Fibroblast of skin of back (primary cell): ENCODE measurements around the gene PADI2.

Source experiments
- DNase-seq: peaks from one replicate; pipeline ENCODE4 v3.0.0-alpha.2; 2013

The PADI2 gene

DNA sequence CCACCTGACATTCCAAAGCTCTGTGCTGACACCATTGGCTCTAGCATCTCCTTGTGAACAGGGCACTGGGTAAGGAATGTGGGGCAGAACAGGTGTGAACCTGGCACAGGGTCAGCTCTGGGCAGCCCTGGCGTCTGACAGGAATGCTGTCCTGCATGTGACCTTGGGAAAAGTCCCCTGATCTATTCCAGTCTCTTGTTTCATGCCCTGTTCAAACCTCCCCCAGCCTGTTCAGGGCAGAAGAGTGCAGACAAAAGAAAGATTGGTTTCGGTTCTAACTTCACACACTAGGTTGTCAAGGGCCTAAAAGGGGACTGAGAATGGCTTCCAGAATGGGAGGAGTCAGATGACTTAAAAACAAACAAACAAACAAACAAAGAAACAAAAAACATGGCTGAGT lies 37.8 kb downstream of the PADI2 start:
- no peak for DNase-seq

DNA sequence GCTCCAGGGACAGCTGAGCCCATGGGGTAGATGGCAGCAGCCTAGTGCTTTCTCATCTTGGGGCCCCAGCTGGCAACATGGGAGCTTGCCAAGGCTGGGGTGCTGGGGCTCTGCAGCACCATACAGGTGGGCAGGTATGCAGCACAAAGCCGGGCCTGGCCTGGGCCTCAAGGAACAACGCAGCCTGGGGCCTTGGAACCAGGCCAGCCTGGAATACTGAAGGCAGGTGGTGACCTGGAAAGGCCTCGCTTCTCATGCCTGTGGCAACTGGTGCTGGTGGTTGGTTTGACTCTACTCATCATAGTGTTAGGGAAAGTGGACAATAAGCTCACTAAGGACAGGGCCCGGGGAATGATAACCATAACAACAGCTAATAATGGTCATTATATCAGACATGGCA lies 38.4 kb downstream of the PADI2 start:
- DNase-seq, result no peak

DNA sequence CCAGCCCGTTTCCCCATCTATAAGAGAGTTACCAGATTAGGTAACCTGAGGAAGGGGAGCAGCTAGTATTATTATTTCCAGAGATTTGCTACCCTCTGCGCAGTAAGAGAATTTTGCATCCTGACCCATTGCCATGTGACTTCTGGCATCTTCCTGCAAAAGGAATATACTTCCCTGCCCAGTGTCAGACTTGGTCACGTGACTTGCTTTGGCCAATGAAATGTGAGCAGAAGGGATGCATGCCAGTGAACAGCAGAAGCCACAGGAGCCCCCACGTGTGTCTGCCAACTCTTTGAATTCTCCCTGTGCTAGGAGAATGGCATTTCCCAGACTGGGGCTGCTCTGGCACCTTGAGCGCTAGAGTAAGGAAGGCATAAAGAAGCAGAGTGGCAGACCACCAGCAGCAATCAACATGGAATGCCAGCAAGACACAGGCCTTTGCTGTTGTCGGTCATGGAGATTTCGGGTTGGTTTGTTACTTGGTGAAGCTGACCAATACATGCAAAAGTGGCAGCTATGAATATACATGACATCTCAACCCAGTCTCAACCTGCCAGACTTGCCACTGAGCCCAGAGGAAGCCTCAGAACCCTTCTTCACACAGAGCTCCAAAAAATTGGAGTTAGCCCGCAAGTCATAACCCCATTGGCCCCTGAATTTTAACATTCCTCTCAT lies 39.0 kb downstream of the PADI2 start:
- DNase-seq, result no peak

DNA sequence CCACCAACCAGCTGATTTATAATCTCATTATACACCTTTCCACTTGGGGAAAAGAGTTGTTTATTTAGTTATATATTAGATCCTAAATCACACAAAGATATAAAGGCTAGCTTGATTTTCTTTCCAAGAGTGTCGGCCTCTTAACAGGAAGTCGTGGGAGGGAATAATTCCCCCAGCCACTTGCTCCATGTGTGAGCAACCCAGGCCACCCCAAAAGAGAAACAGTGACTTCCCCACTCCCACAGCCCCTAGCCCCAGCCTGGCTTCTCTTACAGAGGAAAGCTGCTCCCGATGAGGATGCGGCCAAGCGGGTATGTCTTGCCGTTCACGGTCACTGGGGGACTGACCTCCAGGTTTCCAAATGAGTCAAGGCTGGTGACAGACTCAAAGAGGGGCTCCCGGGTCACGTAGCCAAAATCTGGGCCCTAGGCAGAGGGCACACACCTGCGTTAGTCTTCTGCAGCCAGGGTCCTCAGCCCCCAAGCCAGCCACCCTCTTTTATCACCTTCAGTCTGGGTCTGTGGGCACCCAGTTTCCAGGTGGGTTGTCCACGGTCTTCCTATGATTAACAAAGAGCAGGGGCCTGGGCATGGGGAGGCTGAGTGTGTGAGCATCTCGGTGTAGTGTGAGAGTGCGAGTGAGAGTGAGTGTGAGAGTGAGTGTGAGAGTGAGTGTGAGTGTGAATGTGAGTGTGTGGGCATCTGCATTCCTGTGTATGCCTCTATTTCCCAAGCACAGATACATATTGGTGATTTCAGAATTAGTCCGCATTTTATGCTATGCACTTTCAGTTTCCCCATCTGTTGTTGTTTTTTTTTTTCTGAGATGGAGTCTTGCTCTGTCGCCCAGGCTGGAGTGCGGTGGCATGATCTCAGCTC lies 40.0 kb downstream of the PADI2 start:
- DNase-seq, result no peak

DNA sequence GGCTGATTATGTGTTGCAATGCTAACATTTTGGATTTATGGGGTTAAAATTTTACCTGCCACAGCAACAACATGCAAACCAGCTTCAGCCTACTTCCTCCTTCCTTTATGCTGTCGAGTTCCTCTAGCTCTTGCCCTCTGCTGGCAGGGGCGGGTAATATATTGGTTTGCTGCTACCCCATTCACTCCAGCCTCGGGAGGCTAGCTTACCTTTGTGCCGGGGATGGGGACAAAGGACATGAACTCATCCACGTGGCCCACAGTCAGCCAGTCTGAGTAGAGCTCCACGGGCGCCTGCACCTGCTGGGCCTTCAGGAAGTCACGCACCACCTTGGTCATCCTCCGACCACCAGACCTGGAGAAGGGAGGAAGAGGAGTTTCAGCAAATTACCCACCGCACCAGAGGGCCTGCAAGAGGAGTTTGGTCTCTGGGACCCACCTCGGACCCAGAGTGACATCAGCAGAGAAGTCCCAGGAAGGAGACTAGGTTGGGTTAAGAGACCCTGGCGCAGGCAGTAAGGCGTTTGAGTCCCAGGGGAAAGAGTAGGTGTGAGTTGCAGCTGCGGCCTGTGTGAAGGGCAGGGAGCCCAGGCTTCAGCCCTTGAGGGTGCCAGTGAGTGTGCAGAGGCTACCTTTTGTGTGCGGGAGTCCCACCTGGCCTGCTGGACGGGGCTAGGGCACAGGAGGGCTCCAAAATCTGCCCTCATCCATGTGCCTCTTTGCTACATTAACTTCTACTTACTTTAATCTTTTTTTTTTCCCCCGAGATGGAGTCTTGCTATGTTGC lies 43.6 kb downstream of the PADI2 start:
- peak; percentile 12 for DNase-seq

DNA sequence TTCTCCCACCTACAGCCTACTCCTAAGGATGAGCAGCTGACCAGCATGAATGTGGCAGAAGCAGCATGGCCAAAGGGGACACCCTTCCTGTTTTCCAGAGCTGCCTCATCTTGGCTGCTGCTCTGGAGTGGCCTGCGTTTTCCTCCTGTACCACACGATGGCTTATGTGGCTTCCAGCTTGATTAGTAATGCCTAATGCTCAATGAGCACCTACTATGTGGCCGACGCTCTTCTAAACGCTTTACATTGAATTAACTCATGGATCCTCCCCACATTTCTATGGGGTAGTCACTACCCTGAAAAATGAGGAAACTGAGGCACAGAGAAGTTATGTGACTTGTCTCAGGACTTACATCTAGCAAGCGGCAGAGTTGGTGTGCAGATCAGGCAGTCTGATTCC lies 47.5 kb downstream of the PADI2 start:
- no peak for DNase-seq

DNA sequence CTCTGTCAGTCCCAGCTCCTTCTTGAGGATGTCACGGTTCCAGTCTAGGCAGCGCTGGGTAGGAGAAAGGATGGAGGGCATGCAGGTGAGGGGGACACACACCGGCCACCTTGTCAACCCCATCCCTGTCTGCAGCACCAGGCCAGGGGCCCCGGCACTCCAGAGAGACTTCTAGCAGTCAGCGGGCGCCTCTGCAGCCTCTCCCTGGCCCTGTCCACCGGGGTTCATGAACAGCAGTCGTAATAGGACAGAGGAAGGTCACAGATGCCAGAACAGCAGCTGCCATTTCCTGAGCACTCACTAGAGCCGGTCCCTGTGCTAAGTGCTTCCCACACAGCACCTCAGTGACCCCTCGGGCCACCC lies 49.1 kb downstream of the PADI2 start:
- no peak for DNase-seq

DNA sequence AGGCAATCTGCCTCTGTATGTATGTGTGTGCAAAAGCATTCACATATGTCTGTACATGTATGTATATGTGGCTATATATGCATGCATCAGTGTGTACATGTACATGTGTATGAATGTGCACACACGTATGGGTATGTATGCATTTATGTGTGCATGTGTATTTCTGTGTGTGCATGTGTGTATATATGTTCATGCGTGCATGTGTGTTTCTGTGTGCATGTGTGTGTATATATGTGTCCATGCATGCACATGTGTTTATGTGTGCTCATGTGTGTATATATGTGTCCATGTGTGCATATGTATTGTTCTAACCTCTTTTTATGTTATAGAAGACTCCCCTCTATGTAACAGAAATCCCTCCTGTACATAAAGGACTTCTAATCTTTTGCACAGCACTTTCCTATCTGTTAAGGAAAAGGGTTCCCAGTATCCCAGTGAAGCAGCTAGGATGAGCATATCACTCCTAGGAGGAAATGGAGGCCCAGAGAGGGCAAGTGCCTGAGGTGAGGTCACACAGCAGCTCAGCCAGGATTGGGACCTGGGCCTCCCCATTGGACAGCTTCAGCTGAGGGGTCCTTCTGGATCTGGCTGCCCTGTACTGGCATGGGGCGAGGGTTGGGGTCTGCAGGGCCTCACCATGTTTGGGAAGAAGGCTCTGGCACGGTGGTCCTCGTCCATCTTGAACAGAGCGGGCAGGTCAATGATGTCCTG lies 49.6 kb downstream of the PADI2 start:
- DNase-seq, result no peak

DNA sequence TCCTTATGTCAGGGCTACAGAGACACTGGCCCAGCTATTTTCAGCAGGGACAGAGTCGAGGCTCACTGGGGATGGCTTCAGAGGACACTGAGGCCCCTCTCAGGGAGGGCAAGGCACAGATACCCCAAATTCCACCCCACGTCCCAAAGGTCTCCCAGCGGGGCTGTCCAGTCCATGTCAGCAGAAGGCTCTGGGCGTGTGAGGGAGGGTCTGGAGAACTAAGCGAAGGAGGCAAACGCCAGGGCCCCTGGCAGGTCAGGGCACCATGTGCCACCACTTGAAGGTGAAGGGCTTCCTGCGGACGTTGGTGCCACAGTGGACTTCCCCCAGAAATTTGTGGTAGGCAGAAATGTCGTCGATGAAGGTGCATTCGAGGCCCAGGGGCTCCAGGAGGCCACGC lies 50.5 kb downstream of the PADI2 start:
- no peak for DNase-seq

DNA sequence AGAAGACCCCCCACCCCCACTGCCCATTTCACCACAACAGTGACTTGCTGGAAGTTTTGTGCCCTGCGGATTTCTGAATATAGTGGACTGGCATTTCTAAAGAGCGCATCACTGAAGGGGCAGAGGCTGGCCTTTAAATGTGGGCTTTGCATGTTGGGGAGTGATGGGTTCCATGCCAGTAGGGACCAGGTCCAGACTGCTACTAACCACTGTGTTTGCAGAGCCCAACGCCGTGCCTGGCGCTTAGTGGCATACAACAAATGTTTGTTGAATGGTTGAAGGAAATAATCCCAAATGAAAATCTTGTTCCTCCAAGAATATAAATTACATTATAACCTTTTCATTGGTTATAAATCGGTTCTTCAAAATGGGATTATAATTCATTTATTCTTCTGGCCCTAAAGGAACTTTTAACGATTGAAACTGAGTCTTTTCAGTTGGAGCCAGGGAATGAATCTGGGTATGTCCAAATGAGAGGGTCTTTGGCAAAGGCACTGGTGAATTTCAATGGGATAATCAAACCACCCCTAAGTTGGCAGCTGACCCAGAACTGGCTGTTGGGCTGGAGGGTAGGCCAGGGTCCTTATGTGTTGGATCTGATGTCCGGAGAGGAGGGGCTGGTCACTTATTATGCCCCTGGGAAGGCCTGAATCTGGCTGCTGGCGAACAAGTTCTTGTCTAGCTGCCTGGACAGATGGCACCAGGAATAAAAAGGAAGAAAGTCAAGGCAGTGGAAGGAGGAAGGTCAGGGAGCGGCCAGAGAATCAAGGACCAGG lies 51.6 kb downstream of the PADI2 start:
- no peak for DNase-seq

DNA sequence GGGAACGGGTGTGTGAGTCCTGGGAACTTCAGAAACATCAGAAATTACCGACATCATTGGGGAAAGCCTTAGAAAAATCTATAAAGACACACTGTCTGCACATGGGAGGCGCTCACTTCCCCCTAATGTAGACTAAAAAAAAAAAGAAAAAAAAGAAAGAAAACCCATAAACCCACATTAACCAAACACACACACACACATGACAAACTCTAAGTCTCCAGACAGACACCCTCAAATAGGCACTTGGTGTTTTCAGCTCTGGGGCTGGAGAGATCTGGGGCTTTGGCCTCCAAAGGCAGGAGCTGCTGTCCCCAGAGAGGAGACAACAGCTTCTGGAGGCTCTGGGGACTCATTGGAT lies 52.2 kb downstream of the PADI2 start:
- DNase-seq, result no peak

DNA sequence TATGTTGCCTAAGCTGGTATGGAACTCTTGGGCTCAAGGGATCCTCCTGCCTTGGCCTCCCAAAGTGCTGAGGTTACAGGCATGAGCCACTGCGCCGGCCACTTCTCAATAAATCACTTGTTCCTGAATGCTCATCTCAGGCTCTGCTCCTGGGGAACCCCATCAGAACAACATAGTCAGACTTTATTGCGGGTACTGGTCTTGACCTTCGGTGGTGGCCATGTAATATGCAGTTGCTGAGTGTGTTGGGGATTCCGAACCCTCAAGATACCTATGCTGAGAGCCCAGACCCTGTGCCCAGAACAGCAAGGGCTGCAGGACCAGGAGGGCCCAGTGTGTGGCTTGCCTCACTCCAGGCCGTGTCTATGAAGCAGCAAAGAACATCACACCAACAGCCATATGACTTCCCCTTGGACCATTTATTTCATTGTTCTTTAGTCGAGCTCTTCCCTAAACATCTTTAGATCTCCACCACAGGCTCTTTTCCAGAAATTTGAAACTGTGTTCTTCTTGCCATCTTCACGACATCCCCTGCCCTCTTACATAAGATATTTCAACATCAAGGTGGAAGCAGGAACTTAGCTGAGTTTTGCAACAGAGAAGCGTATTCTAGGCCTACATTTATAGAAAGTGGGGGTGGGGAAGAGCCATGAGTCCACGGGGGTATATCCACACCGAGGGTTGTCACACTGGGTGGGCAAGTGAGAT lies 52.7 kb downstream of the PADI2 start:
- DNase-seq, result no peak

DNA sequence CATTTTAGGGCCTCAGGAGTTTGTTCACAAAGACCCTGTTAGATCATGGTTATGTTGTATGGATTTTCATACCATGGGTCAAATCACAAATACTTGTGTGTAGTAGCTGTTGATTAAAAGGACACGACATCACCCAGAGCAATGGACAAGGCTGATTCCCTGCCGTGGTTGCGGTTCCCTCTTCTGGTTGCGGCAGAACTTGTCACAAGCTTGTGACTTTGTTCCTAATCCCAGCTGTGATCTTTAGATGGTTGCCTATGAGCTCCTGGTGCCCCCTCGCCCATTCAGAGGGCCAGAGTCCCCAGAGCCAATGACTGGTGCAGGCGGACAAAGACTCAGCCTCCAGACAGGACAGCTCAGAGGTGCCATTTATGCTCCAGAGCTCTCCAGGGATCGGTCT lies 53.6 kb downstream of the PADI2 start:
- DNase-seq, result no peak

DNA sequence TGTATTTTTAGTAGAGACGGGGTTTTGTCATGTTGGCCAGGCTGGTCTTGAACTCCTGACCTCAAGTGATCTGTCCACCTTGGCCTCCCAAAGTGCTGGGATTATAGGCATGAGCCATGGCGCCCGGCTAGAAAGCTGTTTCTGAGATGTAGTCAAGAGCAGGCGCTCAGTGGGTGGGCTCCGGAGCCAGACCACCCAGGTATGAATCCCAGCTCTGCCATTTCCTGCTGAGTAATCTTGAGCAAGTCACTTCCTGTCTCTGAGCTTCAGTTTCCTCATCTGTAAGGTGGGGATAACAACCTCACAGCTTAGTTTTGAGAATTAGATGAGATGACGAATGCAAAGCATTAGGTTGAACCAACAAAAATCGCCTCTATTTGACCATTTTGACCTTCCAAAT lies 56.5 kb downstream of the PADI2 start:
- DNase-seq, result peak; percentile 28

DNA sequence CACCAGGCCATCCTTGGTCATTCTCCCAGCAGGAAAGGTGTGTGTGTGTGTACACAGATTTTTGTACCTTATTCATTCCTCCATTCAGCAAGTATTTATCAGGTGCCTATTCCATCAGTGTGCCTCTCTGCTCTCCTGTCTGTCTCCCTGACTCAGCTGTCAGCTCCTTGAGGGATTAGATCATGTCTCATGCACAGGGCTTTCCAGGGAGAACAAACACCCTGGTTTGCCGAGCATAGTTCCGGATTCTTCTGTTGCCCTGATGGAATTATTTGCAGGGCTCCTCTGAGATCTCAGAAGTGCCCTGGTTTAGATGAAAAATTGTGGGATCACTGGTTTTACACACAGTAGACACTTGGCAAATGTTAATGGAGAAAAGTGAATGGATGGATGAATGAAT lies 57.4 kb downstream of the PADI2 start:
- DNase-seq, result no peak

DNA sequence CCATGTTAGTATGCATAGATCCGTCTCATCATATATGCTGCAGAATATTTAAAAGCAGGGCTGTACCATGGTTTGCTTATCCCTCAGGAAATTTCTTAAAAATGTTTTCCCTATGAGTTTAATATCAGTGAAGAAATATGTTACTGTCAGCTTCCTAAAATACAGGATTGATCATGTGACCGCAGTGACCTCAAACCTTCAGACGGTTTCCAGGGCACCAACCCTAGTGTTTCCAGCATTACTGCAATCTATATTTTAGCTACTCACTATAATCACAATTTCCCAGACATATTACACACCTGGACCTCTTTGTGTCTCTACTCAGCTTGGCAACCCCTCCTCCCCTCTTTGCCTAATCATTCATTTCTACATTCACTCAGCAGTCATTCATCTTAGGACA lies 57.8 kb downstream of the PADI2 start:
- DNase-seq, result no peak

DNA sequence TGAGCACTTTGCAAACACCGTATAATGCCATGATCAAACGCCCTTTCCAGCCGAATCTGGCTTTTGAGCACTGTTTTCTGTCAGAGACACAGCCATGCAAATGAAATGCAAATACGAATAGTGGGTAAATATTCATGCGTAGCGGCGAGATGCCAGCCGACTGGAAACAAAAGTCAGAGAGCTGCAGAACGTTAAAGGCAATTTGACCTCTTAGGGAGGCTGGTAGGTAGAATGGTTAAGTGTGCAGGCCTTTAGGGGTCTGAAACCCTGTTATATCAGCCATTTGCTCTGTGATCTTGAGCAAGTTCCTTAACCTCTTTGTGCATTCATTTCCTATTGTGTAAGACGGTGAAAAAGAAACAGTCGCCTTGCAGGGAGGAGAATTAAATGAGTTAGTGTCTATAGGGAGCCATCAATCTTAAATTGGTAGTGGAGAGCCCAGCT lies 58.9 kb downstream of the PADI2 start:
- DNase-seq, result no peak

DNA sequence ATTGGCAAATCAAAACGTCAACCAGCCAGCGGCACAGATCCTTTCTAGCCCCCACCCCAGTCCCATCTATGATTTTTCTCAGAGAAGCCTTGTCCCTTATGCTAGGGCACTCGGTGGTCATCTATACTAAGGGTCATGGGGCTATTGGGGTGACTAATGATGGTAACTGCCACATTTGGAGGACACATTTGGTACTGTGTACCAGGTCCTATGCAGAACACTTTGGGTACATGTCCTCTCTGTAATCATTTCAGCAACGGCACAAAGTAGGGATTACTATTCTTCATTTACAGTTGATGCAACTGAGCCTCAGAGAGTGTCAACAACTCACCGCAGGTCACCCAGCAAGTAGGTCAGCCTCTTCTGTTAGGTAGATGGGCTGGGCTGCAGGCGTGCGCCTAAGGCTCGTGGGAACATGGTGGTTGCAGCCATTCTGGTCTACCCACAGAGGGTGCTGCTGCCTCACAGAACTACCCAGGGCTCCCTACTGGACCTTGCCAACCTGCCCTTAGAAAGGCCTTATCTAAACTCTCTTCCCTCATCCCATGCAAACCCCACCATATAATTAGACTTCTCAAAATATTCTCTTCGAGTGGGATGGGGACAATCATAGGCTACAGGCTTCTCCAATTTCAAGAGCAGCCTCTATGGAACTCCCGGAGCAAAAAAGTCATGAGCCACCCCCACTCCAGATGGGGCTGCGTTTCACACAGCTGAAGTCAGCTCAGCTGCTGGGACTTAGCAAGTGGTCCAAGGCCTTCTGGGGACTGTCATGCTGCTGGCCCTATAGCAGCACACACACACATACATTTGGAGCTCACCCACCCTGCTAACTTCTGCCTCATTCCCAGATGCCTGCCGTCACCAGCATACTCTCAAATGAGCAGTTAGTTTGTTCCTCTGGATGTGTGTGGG lies 59.6 kb downstream of the PADI2 start:
- DNase-seq, result peak; percentile 66

DNA sequence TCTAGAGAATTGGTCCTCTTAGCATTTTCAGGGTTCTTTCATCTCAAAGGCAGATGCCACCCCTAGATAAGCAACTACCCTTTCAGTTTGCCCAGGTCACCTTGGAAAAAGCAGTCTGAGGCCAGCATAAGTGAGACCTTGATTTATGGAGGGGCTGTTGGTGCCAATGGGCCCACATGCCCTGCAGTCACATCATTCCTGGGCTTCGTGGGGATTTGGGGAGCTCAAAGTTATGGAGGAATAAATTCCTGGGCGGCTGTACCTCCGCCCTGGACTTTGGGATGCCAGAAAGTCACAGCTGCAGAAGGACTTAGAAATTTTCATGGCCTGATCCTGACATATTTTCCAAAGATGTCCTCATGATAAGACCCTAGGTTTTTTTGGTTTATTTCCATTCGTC lies 62.7 kb downstream of the PADI2 start:
- DNase-seq, result no peak

DNA sequence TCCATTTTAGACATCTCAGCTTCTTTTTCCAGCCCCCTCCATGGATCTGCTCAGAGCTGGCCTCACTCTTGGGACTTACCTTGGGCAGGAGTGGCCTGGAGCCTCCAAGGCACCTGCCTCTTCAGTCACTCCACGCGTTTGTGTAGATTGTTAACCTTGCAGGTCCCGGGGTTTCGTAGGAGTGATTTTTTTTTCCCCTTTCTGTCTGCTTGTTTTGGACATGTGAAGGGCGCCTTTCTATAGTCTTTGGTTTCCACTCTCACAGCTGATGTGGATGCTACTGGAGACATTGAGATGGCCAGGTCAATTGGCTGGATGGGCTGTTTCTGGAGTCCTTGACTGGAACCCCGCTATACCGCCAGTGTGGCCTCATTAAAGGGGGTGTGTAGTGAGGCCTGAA lies 63.5 kb downstream of the PADI2 start:
- no peak for DNase-seq
